GM21723 (cell line): Measurements from ENCODE around the gene DCHS1.

ENCODE experiments used
- ATAC-seq: cut with Tn5 transposase; IDR thresholded peaks from one replicate; pipeline ENCODE4 v1.9.1; 2021; ENCODE audit warnings: mild to moderate bottlenecking, moderate library complexity; ENCODE audit not compliant: unreplicated experiment

DCHS1 gene

GRCh38 chr11:6599881-6600390, 55.7 kb downstream of the DCHS1 start:
- no peak for ATAC-seq

- no peak for ATAC-seq
Measured at GRCh38 chr11:6599449-6599848, 56.2 kb downstream of the DCHS1 start.

GRCh38 chr11:6598555-6598954, 57.1 kb downstream of the DCHS1 start:
- no peak for ATAC-seq

- no peak for ATAC-seq
Measured at GRCh38 chr11:6596239-6596877, 59.3 kb downstream of the DCHS1 start.

- no peak for ATAC-seq
Measured at GRCh38 chr11:6594142-6594768, 61.4 kb downstream of the DCHS1 start.

GRCh38 chr11:6588018-6588417, 67.6 kb downstream of the DCHS1 start:
- no peak for ATAC-seq

- ATAC-seq: no peak
Measured at GRCh38 chr11:6587360-6587953, 68.2 kb downstream of the DCHS1 start.

- ATAC-seq: no peak
Measured at GRCh38 chr11:6586434-6587359, 68.9 kb downstream of the DCHS1 start.

- no peak for ATAC-seq
Measured at GRCh38 chr11:6584528-6584927, 71.1 kb downstream of the DCHS1 start.

- ATAC-seq: no peak
Measured at GRCh38 chr11:6583584-6583983, 72.0 kb downstream of the DCHS1 start.

- no peak for ATAC-seq
Measured at GRCh38 chr11:6579681-6580080, 75.9 kb downstream of the DCHS1 start.

- ATAC-seq: no peak
Measured at GRCh38 chr11:6578134-6578533, 77.5 kb downstream of the DCHS1 start.

- no peak for ATAC-seq
Measured at GRCh38 chr11:6576471-6577373, 78.9 kb downstream of the DCHS1 start.

GRCh38 chr11:6574816-6575715, 80.5 kb downstream of the DCHS1 start:
- ATAC-seq: no peak

- ATAC-seq: no peak
Measured at GRCh38 chr11:6572215-6572614, 83.4 kb downstream of the DCHS1 start.

GRCh38 chr11:6571434-6572008, 84.1 kb downstream of the DCHS1 start:
- ATAC-seq: no peak
